Measurements from ENCODE around the gene YEATS2. TPM values are rescaled to one million over a fixed set of nuclear protein-coding genes. Genes with fewer than 3 reads are reported as not detected.

YEATS2 gene
- total and polyA plus RNA-seq, 2 donors (not counting 3 experiments of a cell fraction or from before 2014, with no cell fraction given): 30.2 to 59.9 TPM

- no peak for FAIRE-seq
- H2AFZ ChIP-seq (ENCODE audit: low read depth, low read length): no peak overlapping the region
Observed at GRCh38 chr3:183808355-183808754, 110.8 kb downstream of the YEATS2 start.

DNA sequence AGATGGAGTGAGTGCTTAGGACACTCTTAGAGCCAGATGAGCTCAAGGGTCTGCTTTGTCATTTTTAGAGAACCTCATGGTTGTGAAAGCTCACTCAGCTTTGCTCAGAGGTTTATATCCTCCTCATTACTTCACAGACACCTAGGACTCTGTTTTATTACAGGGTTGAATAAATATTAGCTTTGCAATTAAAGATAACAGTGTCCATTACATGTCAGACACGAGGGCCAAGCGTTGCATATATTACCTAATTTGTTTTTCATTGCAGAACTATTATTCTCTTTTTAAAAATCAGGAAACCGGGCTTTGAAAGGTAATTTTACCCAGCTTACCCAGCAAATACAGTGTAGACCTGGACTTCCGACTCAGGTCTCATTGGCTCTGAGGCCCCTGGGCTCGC lies 111.7 kb downstream of the YEATS2 start:
- dilution Hi-C loops (cut with MboI; ENCODE audit: extremely low pct_ligation_motif_present, low sequenced_read_pairs): no loop called here

More at GRCh38 chr3:183808355-183808754, 110.8 kb downstream of the YEATS2 start:
- Histone ChIP-seq H3K9ac (replicated peaks; ENCODE audit: extremely low read depth, insufficient read depth, low read length) (no peak overlapping the region), H3K4me2 (ENCODE audit: insufficient read depth, low read length) (no peak overlapping the region), H3K27me3 (ENCODE audit: control insufficient read depth in 2 of 2, insufficient read depth in 2 of 2, low read length in 2 of 2) (no peaks in the 10 kb centered on the region), H3K4me3 (replicated peaks in 1 of 3; ENCODE audit: insufficient read depth in 1 of 3, low read depth in 1 of 3, low read length in 3 of 3) (no peak overlapping the region), H4K20me1 (replicated peaks; ENCODE audit: control insufficient read depth, extremely low read depth, insufficient read depth, low read length) (no peaks in the 10 kb centered on the region), H3K27ac (ENCODE audit: insufficient read depth, low read depth, low read length) (no peak overlapping the region), H3K36me3 (ENCODE audit: control insufficient read depth in 2 of 2, extremely low read depth in 1 of 2, insufficient read depth in 2 of 2, low read length in 2 of 2) (peaks cover 33 to 55% of the 10 kb centered on the region in 2 experiments), H3K9me3 (replicated peaks; ENCODE audit: control insufficient read depth, insufficient read depth, low read length) (no peaks in the 10 kb centered on the region), H3K79me2 (ENCODE audit: control insufficient read depth, insufficient read depth, low read length) (no peaks in the 10 kb centered on the region), H3K4me1 (ENCODE audit: control insufficient read depth, extremely low read depth, insufficient read depth, low read length) (no peaks in the 10 kb centered on the region), H3K9me1 (replicated peaks; ENCODE audit: control insufficient read depth, extremely low read depth, insufficient read depth, low read length) (no peaks in the 10 kb centered on the region)
- intact Hi-C loops (cut with micrococcal nuclease) (no loop called here), dilution Hi-C loops (cut with MboI; ENCODE audit: extremely low pct_ligation_motif_present, low sequenced_read_pairs) (no loop called here)
- TF ChIP-seq FOS (IDR thresholded peaks at IDR 0.05; ENCODE audit: borderline replicate concordance, insufficient read depth, low read length) (no peak), POLR2A (IDR thresholded peaks at IDR 0.05; ENCODE audit: low read depth, low read length) (no peak)
- BruUV-seq (replicated peaks): no TSS peak
- ChIA-PET POLR2A (no interaction called here), CTCF (no interaction called here)
- DNase-seq (ENCODE audit: low read depth, low spot score): no peak

More for the DNA sequence above, 111.7 kb downstream of the YEATS2 start:
- Histone ChIP-seq H3K9ac (replicated peaks; ENCODE audit: extremely low read depth, insufficient read depth, low read length) (no peak overlapping the region), H3K36me3 (ENCODE audit: control insufficient read depth in 2 of 2, extremely low read depth in 1 of 2, insufficient read depth in 2 of 2, low read length in 2 of 2) (peaks cover 32 to 50% of the 10 kb centered on the region in 2 experiments), H3K27ac (ENCODE audit: insufficient read depth, low read depth, low read length) (no peak overlapping the region), H3K79me2 (ENCODE audit: control insufficient read depth, insufficient read depth, low read length) (no peaks in the 10 kb centered on the region), H4K20me1 (replicated peaks; ENCODE audit: control insufficient read depth, extremely low read depth, insufficient read depth, low read length) (no peaks in the 10 kb centered on the region), H3K4me3 (replicated peaks in 1 of 3; ENCODE audit: insufficient read depth in 1 of 3, low read depth in 1 of 3, low read length in 3 of 3) (no peak overlapping the region), H3K9me1 (replicated peaks; ENCODE audit: control insufficient read depth, extremely low read depth, insufficient read depth, low read length) (no peaks in the 10 kb centered on the region), H2AFZ (ENCODE audit: low read depth, low read length) (no peak overlapping the region), H3K27me3 (ENCODE audit: control insufficient read depth in 2 of 2, insufficient read depth in 2 of 2, low read length in 2 of 2) (no peaks in the 10 kb centered on the region), H3K4me1 (ENCODE audit: control insufficient read depth, extremely low read depth, insufficient read depth, low read length) (no peaks in the 10 kb centered on the region), H3K4me2 (ENCODE audit: insufficient read depth, low read length) (no peak overlapping the region), H3K9me3 (replicated peaks; ENCODE audit: control insufficient read depth, insufficient read depth, low read length) (no peaks in the 10 kb centered on the region)
- FAIRE-seq: no peak
- POLR2A ChIA-PET: interaction anchor here (0.6 kb wide), 1 partner anchor 43 kb away, joined by 3 read pairs; no protein-coding TSS in a partner anchor
- TF ChIP-seq GATA2 (IDR thresholded peaks at IDR 0.05; ENCODE audit: insufficient read depth, insufficient read length, low read depth, low read length) (no peak), MAX (IDR thresholded peaks at IDR 0.05; ENCODE audit: insufficient read depth, insufficient read length) (no peak), JUN (IDR thresholded peaks at IDR 0.05; ENCODE audit: borderline replicate concordance, insufficient read depth, insufficient read length, low read depth) (no peak), EZH2 (IDR thresholded peaks at IDR 0.05; ENCODE audit: borderline replicate concordance, low read depth, low read length, severe bottlenecking) (no peak), POLR2AphosphoS5 (IDR thresholded peaks at IDR 0.05; ENCODE audit: insufficient read depth, low read depth, low read length) (no peak), CTCF (IDR thresholded peaks at IDR 0.05; ENCODE audit: extremely low read depth in 1 of 2, insufficient read depth in 1 of 2, low read depth in 1 of 2, low read length in 2 of 2) (no peak)
- intact Hi-C loops (cut with micrococcal nuclease): no loop called here
- no peak for DNase-seq (ENCODE audit: low read depth, low spot score)
- no TSS peak for BruUV-seq (replicated peaks)
- CTCF ChIA-PET: interaction anchor here (2.0 kb wide), 1 partner anchor 14 kb away, joined by 7 read pairs; no protein-coding TSS in a partner anchor
